HCT116 (cell line): ENCODE measurements around the gene CD164L2. TPM values are rescaled to one million over a fixed set of nuclear protein-coding genes. Genes with fewer than 3 reads are reported as not detected.

Experiments
- ATAC-seq: fragments of 200-7000 bp; cut with Tn5 transposase; 2 replicates; pipeline ENCODE4 v1.9.1; 2020; ENCODE audit warnings: mild to moderate bottlenecking, moderate library complexity
- BruUV-seq: library from RNA; stranded (reverse); fragments of 400-500 nt; replicated peaks from 2 replicates; lab custom pipeline; 2021; lab: Mats Ljungman, UMichigan
- CTCF ChIA-PET: fragments of 300-600 bp; sonication (Branson Sonifier 250); formaldehyde crosslinking; loops from one replicate; lab custom pipeline; 2021; ENCODE audit warnings: antibody characterized with exemption; lab: Charles Lee
- POLR2A ChIA-PET: fragments of 300-600, 350-600 bp; sonication (Branson Sonifier 250); formaldehyde crosslinking; loops from one replicate; lab custom pipeline; 2021; ENCODE audit warnings: antibody characterized with exemption; lab: Charles Lee
- RAD21 ChIA-PET, 2 experiments: fragments of 300-600 bp; sonication (Branson Sonifier 250); formaldehyde crosslinking; loops; one replicate each; lab custom pipeline; 2023; ENCODE audit warnings: low total read pairs in 2 of 2; ENCODE audit not compliant: uncharacterized antibody in 2 of 2, unreplicated experiment in 2 of 2, low non-redundant PET in 1 of 2; lab: Charles Lee
- DNase-seq: peaks from one replicate; pipeline ENCODE4 v3.0.0-alpha.2; 2010; ENCODE audit warnings: low read depth, low spot score
- H2AFZ ChIP-seq: fragments of 200-600 bp; shearing (Covaris generic), sonication (generic); 2 replicates; pipeline ENCODE4 v1.6.1; 2017; ENCODE audit warnings: low read depth, mixed run types, mixed read lengths, antibody characterized with exemption, low read length; ENCODE audit not compliant: poor library complexity, severe bottlenecking
- H3K27ac ChIP-seq: 2 replicates; pipeline ENCODE4 v1.5.1; 2012; ENCODE audit warnings: low read depth, low read length
- H3K27me3 ChIP-seq: fragments of 200-600 bp; sonication (generic); 2 replicates; pipeline ENCODE4 v1.6.1; 2016; ENCODE audit warnings: mixed run types, low read length, mixed read lengths; ENCODE audit not compliant: insufficient read depth
- H3K36me3 ChIP-seq, 2 experiments: fragments of 200-500 bp in 1 of 2; fragments of 200-600 bp in 1 of 2; sonication (Bioruptor generic) in 1 of 2; sonication (generic) in 1 of 2; 2 replicates each; pipeline versions ENCODE4 v1.5.1 to v1.6.1; 2014 to 2016; ENCODE audit warnings: low read length in 2 of 2, inconsistent platforms in 1 of 2, mixed read lengths in 1 of 2, mixed run types in 1 of 2; ENCODE audit not compliant: insufficient read depth in 2 of 2, control insufficient read depth in 1 of 2
- H3K4me1 ChIP-seq, 2 experiments: fragments of 200-600 bp in 1 of 2; sonication (generic) in 1 of 2; 2 replicates each; pipeline versions ENCODE4 v1.5.1 to v1.6.1; 2012 to 2017; ENCODE audit warnings: low read length in 2 of 2, inconsistent platforms in 1 of 2, mild to moderate bottlenecking in 1 of 2, mixed read lengths in 1 of 2, mixed run types in 1 of 2, moderate library complexity in 1 of 2; ENCODE audit not compliant: insufficient read depth in 2 of 2, control insufficient read depth in 1 of 2
- H3K4me2 ChIP-seq: fragments of 200-600 bp; sonication (generic); 2 replicates; pipeline ENCODE4 v1.6.1; 2017; ENCODE audit warnings: mixed run types, low read length, mixed read lengths
- H3K4me3 ChIP-seq, 2 experiments: fragments of 200-600 bp in 1 of 2; sonication (generic) in 1 of 2; replicated peaks in 1 of 2; 2 replicates each; pipeline ENCODE4 v1.5.1; 2011 to 2016; ENCODE audit warnings: low read length in 2 of 2, control low read depth in 1 of 2, low read depth in 1 of 2, mild to moderate bottlenecking in 1 of 2, mixed read lengths in 1 of 2, mixed run types in 1 of 2
- H3K79me2 ChIP-seq: fragments of 200-600 bp; sonication (generic); 2 replicates; pipeline ENCODE4 v1.6.1; 2017; ENCODE audit warnings: mild to moderate bottlenecking, mixed run types, low read length, moderate library complexity, mixed read lengths; ENCODE audit not compliant: insufficient read depth
- H3K9ac ChIP-seq: fragments of 200-600 bp; sonication (generic); 2 replicates; pipeline ENCODE4 v1.6.1; 2016; ENCODE audit warnings: low read length, mixed read lengths
- H3K9me2 ChIP-seq: fragments of 200-600 bp; sonication (generic), shearing (Covaris generic); 2 replicates; pipeline ENCODE4 v1.6.1; 2017; ENCODE audit warnings: mixed run types, mild to moderate bottlenecking, moderate library complexity; ENCODE audit not compliant: insufficient read depth
- H3K9me3 ChIP-seq, 2 experiments: fragments of 200-500 bp in 1 of 2; fragments of 200-600 bp in 1 of 2; sonication (Bioruptor generic) in 1 of 2; sonication (generic) in 1 of 2; 2 replicates each; pipeline ENCODE4 v1.6.1; 2014 to 2017; ENCODE audit warnings: low read length in 2 of 2, mixed read lengths in 2 of 2, inconsistent platforms in 1 of 2, low read depth in 1 of 2, mild to moderate bottlenecking in 1 of 2, mixed run types in 1 of 2, moderate library complexity in 1 of 2; ENCODE audit not compliant: control insufficient read depth in 1 of 2, insufficient read depth in 1 of 2
- H4K20me1 ChIP-seq: fragments of 200-600 bp; sonication (generic), shearing (Covaris generic); 2 replicates; pipeline ENCODE4 v1.6.1; 2017; ENCODE audit warnings: mixed run types, mild to moderate bottlenecking, moderate library complexity; ENCODE audit not compliant: insufficient read depth
- CBX3 ChIP-seq: IDR thresholded peaks from 2 replicates; pipeline ENCODE4 v1.6.1; 2012; ENCODE audit warnings: low read depth
- CEBPB ChIP-seq: IDR thresholded peaks from 2 replicates; pipeline ENCODE4 v1.6.1; 2012; ENCODE audit warnings: low read depth
- CTCF ChIP-seq, 3 experiments: fragments of 200-600 bp in 1 of 3; sonication (generic) in 1 of 3; IDR thresholded peaks in 2 of 3; conservative IDR thresholded peaks in 1 of 3; 2 replicates each; pipeline ENCODE4 v1.5.1; 2012 to 2017; ENCODE audit warnings: low read depth in 2 of 3, low read length in 2 of 3, antibody characterized with exemption in 1 of 3, borderline replicate concordance in 1 of 3, control low read depth in 1 of 3, mild to moderate bottlenecking in 1 of 3, mixed read lengths in 1 of 3, mixed run types in 1 of 3, moderate library complexity in 1 of 3; ENCODE audit not compliant: insufficient read depth in 1 of 3
- EGR1 ChIP-seq: IDR thresholded peaks from 2 replicates; pipeline ENCODE4 v1.6.1; 2012; ENCODE audit warnings: low read depth
- EZH2 ChIP-seq: fragments of 200-600 bp; sonication (generic); IDR thresholded peaks from 2 replicates; pipeline ENCODE4 v1.6.1; 2017; ENCODE audit warnings: antibody characterized with exemption, mixed run types
- FOSL1 ChIP-seq: IDR thresholded peaks from 2 replicates; pipeline ENCODE4 v1.6.1; 2012; ENCODE audit warnings: low read depth
- JUND ChIP-seq: IDR thresholded peaks from 2 replicates; pipeline ENCODE4 v1.6.1; 2012
- MAX ChIP-seq: IDR thresholded peaks from 2 replicates; pipeline ENCODE4 v1.6.1; 2012
- POLR2A ChIP-seq: IDR thresholded peaks from 2 replicates; pipeline ENCODE4 v1.7.0; 2011; ENCODE audit warnings: borderline replicate concordance; ENCODE audit not compliant: insufficient read depth, insufficient read length; ENCODE audit errors: extremely low read depth
- POLR2AphosphoS5 ChIP-seq: IDR thresholded peaks from 2 replicates; pipeline ENCODE4 v1.6.1; 2011; ENCODE audit warnings: mild to moderate bottlenecking, low read depth, low read length, moderate library complexity
- RAD21 ChIP-seq: IDR thresholded peaks from 2 replicates; pipeline ENCODE4 v1.6.1; 2012; ENCODE audit warnings: low read depth, mild to moderate bottlenecking
- SIN3A ChIP-seq: IDR thresholded peaks from 2 replicates; pipeline ENCODE4 v1.6.1; 2012; ENCODE audit warnings: low read depth
- SP1 ChIP-seq: IDR thresholded peaks from 2 replicates; pipeline ENCODE4 v1.6.1; 2012; ENCODE audit warnings: low read depth
- SRF ChIP-seq: IDR thresholded peaks from 2 replicates; pipeline ENCODE4 v1.6.1; 2012; ENCODE audit warnings: low read depth
- TCF7L2 ChIP-seq: IDR thresholded peaks from 2 replicates; pipeline ENCODE4 v1.7.0; 2011; ENCODE audit warnings: borderline replicate concordance, inconsistent platforms; ENCODE audit not compliant: insufficient read depth, insufficient read length; ENCODE audit errors: extremely low read depth
- ZBTB33 ChIP-seq: IDR thresholded peaks from 2 replicates; pipeline ENCODE4 v1.6.1; 2011; ENCODE audit warnings: mild to moderate bottlenecking, low read length, moderate library complexity; ENCODE audit not compliant: insufficient replicate concordance; ENCODE audit errors: extremely low read depth
- ZFX ChIP-seq: fragments of 450-650 bp; IDR thresholded peaks from 2 replicates; pipeline ENCODE4 v1.6.1; 2017
- ZNF274 ChIP-seq: fragments of 200-500 bp; sonication (Bioruptor generic); IDR thresholded peaks from 2 replicates; pipeline ENCODE4 v1.6.1; 2014; ENCODE audit warnings: mild to moderate bottlenecking, low read depth, low read length, inconsistent platforms
- intact Hi-C: fragments of 100-400 bp; cut with micrococcal nuclease; formaldehyde crosslinking; loops from 2 replicates; pipeline ENCODE4 v1.10.0; 2022
- total RNA-seq: library from RNA; stranded (reverse); gene quantifications from one replicate; pipeline ENCODE4 v1.2.1, GENCODE V29; 2021; ENCODE audit not compliant: unreplicated experiment
- TF ChIP-seq, protein P1 (sequence below): IDR thresholded peaks from 2 replicates; pipeline ENCODE4 v1.6.1; 2012
- TF ChIP-seq, protein P2 (sequence below): IDR thresholded peaks from 2 replicates; pipeline ENCODE4 v1.6.1; 2012; ENCODE audit warnings: low read depth

CD164L2 gene
- total RNA-seq, 1 experiment from 2014 or later, result 11.6 TPM

- ChIA-PET RAD21 (interaction anchor here in 1 of 2 experiments (1.9 kb wide), 1 partner anchor 16 kb away, joined by 5 read pairs; no protein-coding TSS in a partner anchor), POLR2A (interaction anchor here (0.6 to 2.8 kb wide), 6 partner anchors 8 to 227 kb away, joined by 3 to 10 read pairs (median 4); no protein-coding TSS in a partner anchor), CTCF (interaction anchor here (0.7 to 2.2 kb wide), 5 partner anchors 10 to 49 kb away, joined by 3 to 13 read pairs (median 5); partner anchors contain the start of gene MAP3K6)
- Histone ChIP-seq H3K4me1 (peaks cover 31 to 68% of the 10 kb centered on the region in 2 experiments), H3K9me3 (no peaks in the 10 kb centered on the region), H4K20me1 (no peaks in the 10 kb centered on the region), H2AFZ (no peak overlapping the region), H3K9me2 (no peaks in the 10 kb centered on the region), H3K36me3 (no peaks in the 10 kb centered on the region), H3K27ac (peak overlapping the region; percentile 95), H3K27me3 (no peaks in the 10 kb centered on the region), H3K79me2 (peaks cover 21% of the 10 kb centered on the region; the same call in 1 of the 2 replicates), H3K9ac (peak overlapping the region; percentile 75), H3K4me3 (peak overlapping the region; percentile 80 to 91), H3K4me2 (peak overlapping the region; percentile 95)
- intact Hi-C loops, result no loop called here
- BruUV-seq, result TSS peak; percentile 85
- no peak for TF ChIP-seq CBX3
- TF ChIP-seq CEBPB, result no peak
- no peak for TF ChIP-seq FOSL1
- TF ChIP-seq ZFX, result no peak
- no peak for TF ChIP-seq ZNF274
- TF ChIP-seq EGR1, result no peak
- TF ChIP-seq POLR2A, result no peak
- TF ChIP-seq CTCF (IDR thresholded peaks at IDR 0.05 in 2 of 3, conservative IDR thresholded peaks at IDR 0.05 in 1 of 3; ENCODE audit: borderline replicate concordance in 1 of 3, insufficient read depth in 1 of 3, low read depth in 2 of 3, low read length in 2 of 3), result no peak
- TF ChIP-seq, protein P1, sequence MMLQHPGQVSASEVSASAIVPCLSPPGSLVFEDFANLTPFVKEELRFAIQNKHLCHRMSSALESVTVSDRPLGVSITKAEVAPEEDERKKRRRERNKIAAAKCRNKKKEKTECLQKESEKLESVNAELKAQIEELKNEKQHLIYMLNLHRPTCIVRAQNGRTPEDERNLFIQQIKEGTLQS, result no peak
- no peak for TF ChIP-seq POLR2AphosphoS5
- TF ChIP-seq SP1, result no peak
- no peak for TF ChIP-seq ZBTB33
- TF ChIP-seq RAD21, result no peak
- no peak for TF ChIP-seq TCF7L2
- TF ChIP-seq MAX, result no peak
- TF ChIP-seq EZH2, result no peak
- TF ChIP-seq SIN3A, result no peak
- TF ChIP-seq, protein P2, sequence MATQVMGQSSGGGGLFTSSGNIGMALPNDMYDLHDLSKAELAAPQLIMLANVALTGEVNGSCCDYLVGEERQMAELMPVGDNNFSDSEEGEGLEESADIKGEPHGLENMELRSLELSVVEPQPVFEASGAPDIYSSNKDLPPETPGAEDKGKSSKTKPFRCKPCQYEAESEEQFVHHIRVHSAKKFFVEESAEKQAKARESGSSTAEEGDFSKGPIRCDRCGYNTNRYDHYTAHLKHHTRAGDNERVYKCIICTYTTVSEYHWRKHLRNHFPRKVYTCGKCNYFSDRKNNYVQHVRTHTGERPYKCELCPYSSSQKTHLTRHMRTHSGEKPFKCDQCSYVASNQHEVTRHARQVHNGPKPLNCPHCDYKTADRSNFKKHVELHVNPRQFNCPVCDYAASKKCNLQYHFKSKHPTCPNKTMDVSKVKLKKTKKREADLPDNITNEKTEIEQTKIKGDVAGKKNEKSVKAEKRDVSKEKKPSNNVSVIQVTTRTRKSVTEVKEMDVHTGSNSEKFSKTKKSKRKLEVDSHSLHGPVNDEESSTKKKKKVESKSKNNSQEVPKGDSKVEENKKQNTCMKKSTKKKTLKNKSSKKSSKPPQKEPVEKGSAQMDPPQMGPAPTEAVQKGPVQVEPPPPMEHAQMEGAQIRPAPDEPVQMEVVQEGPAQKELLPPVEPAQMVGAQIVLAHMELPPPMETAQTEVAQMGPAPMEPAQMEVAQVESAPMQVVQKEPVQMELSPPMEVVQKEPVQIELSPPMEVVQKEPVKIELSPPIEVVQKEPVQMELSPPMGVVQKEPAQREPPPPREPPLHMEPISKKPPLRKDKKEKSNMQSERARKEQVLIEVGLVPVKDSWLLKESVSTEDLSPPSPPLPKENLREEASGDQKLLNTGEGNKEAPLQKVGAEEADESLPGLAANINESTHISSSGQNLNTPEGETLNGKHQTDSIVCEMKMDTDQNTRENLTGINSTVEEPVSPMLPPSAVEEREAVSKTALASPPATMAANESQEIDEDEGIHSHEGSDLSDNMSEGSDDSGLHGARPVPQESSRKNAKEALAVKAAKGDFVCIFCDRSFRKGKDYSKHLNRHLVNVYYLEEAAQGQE, result no peak
- no peak for TF ChIP-seq SRF
- TF ChIP-seq JUND, result no peak
- ATAC-seq, result peak; percentile 24
- DNase-seq, result no peak
Measured at GRCh38 chr1:27342391-27342777, 40.7 kb downstream of the CD164L2 start.
